SH-SY5Y (cell line): ENCODE data around the gene MAP2.

ENCODE experiments used
- GATA2 ChIP-seq: IDR thresholded peaks from 2 replicates; pipeline ENCODE4 v1.6.1; 2011; ENCODE audit warnings: mild to moderate bottlenecking, low read depth, low read length
- GATA3 ChIP-seq: IDR thresholded peaks from 2 replicates; pipeline ENCODE4 v1.6.1; 2011; ENCODE audit warnings: low read depth, mild to moderate bottlenecking, low read length, moderate library complexity

Gene MAP2

DNA sequence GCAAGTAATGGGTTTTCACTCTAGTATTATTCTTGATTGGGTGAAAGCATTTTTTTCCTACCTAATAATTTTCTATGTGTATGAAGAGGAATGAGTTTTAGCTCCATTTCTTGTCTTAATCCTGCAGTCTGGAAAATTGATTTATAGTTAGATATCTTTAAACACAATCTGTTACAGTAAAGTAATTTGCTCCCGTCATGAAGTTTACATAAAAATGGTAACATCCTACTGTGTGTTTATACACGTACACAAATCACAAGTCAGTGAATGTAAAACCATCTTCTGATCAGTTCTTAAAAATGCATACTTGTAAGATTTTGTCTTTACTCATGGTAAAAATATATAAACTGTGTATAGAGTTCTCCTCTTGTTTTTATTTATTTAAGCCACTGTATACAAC is 51.1 kb downstream of the MAP2 start:
- TF ChIP-seq GATA3 (no peak), GATA2 (no peak)

DNA sequence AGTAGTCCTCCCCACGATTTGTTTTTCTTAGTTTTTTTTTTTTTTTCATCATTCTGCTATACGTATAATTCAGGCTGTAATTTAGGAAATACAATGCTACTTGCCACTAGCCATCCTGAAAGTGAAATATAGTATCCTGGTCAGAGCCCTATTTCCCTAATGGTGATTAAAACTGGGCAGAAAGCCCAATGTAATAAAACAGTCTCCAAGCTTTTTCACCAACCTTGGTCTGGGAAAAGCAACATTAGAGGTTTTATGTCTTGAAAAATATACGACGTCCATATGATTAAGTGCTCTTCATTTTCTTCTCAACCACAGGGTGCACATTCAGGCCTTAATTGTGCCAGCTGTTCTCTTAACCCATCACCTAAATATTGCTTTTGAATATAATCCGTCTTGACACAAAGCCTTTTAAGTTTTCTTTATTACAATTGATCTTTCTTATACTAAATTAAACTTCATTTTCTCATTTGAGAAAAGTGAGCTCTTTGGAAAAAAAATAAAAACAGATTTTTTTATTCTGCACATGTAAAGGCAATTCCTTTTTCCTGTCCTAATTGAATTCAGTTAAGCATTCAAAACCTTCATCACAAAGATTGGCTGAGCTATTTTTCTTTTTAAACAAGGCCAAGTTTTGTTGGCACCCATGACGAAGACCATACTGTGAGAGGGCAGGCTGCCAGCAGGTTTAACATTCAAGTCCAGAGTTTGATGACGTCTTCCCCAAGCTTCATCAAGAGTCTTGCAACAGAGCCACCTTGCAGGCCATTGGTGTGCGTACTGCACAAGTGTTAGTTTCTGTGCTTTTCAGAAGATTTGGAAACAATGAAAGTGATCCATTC is 52.7 kb downstream of the MAP2 start:
- TF ChIP-seq GATA3 (no peak), GATA2 (no peak)

DNA sequence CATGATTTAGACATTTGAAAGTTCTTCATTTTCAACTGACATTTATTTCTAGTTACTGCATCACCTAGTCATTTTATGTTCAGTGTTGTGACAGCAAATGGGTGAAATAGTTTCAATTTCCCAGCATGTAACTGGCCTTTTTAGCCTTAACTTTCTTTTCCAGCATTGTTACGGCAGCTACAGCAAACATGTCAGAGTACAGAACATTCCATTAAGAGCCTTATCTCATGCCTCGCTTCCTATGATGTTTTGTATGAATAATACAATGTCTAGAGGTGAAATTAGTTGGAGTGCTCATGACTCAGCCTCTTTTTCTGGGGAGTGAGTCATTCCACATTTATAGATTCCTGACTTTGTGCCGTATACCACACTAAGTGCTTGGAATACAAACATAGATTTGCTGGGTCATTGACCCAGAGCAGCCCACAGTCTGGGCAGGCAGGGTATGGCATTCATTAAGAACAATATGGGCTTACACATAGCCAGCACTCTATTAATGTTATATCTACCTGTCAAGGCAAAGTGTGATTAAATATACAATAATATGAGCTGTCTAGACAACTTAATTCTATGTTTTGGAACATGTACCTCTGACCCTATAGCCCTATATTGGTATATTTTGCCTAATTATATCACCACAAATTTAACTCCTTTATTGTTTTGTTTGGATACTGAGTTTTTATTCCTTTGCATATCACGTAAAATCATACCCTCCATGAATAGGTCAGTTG is 72.2 kb downstream of the MAP2 start:
- TF ChIP-seq GATA2 (no peak), GATA3 (no peak)

DNA sequence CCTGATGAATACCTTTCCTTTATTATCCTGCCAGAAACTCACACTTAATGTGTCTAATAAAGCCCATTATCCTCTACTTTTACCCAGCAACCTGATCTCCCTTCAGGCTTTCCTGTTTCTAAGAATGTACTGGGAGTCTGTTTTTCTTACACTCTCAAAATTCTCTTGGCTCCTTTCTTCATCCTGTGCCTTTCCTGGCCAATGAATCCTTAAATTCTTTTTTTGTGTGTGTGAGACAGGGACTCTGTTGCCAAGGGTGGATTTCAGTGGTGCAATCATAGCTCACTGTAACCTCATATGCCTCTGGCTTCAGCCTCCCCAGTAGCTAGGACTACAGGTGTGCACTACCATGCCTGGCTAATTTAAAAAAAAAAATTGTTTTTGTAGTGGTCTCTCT is 72.7 kb downstream of the MAP2 start:
- no peak for TF ChIP-seq GATA2
- TF ChIP-seq GATA3 = no peak

DNA sequence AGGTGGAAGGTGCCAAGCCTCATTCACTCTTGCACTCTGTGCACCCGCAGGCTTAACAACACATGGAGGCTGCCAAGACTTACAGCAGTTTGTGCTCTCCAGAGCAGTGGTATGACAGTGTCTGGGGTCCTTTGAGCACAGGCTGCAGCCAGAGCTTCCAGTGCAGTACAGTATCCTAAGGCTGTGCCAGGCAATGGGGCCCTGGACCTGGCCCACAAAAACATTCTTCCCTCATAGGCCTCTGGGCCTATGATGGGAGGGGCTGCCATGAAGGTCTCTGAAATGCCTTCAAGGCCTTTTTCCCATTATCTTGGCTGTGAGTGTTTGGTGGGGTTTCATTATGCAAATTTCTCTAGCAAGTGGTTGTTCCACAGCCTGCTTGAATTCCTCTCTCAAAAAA is 74.8 kb downstream of the MAP2 start:
- TF ChIP-seq GATA3 (no peak), GATA2 (no peak)

DNA sequence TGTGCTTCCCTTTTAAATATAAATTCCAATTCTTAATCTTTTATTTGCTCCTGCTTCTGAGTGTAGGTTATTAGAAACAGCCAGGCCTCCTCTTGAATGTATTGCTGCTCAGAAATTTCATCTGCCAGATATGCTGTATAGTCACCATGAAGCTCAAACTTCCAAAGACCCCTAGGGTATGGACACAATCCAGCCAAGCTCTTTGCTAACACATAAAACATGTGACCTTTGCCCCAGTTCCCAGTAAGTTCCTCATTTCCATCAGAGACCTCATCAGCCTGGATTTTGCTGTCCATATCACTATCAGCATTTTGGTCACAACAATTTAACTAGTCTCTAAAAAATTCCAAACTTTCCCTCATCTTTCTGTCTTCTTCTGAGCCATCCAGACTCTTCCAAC is 75.2 kb downstream of the MAP2 start:
- TF ChIP-seq GATA2 = no peak
- no peak for TF ChIP-seq GATA3

DNA sequence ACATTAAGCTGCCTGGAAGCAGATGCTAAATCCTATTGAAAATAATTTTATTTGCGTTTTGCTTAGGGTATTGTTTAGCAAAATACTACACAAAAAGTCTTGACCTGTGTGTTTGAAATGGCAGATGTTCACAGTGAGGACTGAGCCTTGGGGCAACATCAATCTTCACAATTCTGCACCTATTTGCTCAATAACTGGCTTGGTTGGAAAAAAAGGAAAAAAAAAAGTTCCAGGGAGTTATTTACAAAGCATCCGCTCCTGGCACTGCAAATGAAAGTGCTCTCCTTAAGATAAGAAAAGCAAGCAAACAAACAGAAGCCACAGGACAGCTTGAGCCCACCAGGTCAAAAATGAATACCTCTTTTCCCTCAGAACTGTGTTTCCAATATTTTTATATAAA is 77.7 kb downstream of the MAP2 start:
- no peak for TF ChIP-seq GATA3
- TF ChIP-seq GATA2 = 0 out of 2 replicates have a peak, but pooled peaks have one; percentile 15

DNA sequence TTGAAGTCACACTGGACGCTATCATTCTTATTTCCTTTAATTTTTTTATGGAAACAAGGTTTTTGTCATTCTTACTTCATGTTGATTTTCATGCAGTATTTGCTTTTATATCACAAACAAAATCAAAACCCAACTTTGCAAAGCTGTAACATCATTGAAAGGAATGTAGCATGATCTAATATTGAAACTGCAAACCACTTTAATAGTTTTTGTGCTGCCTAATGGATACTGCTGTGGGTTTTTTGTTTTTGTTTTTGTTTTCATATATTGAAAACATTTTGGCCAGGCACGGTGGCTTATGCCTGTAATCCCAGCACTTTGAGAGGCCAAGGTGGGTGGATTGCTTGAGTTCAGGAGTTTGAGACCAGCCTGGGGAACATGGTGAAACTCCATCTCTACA is 81.6 kb downstream of the MAP2 start:
- TF ChIP-seq GATA2 (no peak), GATA3 (no peak)

DNA sequence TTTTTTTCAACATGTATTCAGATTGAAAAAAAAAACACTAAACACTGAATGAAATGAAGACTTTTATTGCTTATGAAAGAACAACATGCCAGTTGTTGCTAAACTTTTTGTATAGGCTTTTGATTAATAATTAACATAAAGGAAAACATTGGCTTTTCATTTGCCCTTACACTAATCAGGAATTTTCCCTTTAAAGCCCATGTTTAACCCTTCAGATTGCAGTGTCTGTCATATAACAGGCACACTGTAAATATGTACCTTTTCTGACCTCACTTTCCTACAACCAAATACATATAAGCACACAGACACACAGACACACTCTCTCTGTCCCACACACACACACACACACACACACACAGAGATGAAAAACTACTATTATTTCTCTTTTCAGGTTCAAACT is 84.4 kb downstream of the MAP2 start:
- no peak for TF ChIP-seq GATA2
- TF ChIP-seq GATA3 = no peak

DNA sequence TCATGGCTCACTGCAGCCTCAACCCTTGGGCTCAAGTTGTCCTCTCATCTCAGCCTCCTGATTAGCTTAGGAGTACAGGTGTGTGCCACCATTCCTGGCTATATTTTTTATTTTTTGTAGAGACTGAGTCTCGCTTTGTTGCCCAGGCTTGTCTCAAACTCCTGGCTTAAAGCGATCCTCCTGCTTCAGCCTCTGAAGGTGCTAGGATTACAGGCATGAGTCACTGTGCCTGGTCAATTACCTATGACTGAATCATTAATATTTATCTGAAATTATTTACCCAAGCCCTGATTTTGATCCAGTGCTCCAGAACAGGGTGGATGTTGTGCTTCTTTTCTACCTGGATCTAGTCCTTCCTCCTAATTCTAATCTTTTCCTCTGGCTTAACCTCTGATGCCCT is 87.8 kb downstream of the MAP2 start:
- TF ChIP-seq GATA2 (no peak), GATA3 (no peak)

DNA sequence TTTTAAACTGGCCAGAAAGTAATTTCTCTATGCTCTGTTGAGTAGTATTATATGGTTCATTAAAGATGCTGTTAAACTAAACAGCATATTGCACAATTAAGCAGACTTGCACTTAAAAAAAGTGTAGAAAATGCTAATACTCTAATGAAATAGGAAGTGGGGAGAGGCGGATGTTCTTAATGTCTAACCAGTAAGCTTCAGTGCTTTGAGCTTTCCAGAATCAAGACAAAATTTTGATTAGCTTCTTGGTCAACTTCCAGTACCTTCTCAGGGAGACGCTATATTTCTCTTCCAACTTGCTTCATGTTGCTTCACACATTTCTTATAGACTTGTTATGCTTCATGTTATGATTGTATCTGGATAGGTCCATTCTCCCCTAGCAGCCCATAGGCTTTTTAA is 89.1 kb downstream of the MAP2 start:
- no peak for TF ChIP-seq GATA2
- no peak for TF ChIP-seq GATA3

DNA sequence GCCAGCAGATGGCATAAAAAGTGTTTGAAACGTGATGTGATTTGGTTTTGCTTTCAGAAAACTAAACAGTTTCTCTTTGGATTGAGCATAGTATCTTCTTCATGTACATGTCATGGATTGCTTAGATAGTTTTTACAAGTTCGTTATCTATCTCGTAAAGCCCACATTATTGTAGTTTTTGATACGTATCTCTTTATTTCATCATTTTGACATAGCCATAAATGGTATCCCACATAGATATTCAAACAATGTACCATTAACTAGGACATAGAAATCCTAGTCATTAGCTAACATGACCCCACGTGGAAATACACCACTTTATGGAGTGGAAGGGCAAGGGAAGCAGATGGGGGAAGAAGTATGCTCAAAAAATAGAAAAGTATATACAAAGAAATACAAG is 93.6 kb downstream of the MAP2 start:
- TF ChIP-seq GATA2 (no peak), GATA3 (no peak)

DNA sequence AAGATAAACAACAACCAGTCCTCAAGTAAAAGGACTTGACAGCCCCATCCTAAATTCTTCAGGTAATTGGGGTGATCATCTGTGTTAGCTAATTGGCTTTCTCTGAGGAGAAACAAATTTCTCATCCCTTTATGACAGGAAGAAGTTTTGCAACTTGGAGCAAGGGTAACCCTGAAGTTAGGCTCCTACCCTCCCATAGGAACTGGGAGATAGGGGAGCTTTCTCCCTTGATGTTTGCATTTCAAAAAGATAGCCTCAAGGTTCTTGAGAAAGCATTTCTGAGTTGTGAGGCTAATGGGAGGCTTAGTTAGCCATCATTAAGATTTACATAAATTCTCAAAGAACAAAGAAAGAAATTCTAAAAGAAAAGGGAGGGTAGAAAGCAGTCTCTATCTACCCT is 95.4 kb downstream of the MAP2 start:
- TF ChIP-seq GATA3 (no peak), GATA2 (no peak)

DNA sequence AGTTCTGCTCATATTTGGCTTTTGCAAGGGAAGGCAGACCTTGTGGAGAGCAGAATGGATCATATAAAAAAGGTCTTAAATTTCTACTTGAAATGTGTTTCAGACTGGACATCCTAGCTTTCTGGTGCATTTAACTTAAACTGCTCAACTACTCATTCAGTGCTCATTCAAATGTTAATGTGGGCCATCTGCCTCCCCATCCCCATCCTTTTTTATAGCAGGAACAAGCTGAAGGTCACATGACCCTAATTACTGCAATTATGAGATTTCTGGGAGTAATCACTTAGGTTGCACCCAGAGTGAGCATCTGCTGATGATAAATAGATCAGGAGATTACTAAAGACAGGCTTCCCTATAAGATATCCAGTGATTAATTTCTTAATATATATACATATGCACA is 96.1 kb downstream of the MAP2 start:
- TF ChIP-seq GATA3 = no peak
- TF ChIP-seq GATA2 = no peak

DNA sequence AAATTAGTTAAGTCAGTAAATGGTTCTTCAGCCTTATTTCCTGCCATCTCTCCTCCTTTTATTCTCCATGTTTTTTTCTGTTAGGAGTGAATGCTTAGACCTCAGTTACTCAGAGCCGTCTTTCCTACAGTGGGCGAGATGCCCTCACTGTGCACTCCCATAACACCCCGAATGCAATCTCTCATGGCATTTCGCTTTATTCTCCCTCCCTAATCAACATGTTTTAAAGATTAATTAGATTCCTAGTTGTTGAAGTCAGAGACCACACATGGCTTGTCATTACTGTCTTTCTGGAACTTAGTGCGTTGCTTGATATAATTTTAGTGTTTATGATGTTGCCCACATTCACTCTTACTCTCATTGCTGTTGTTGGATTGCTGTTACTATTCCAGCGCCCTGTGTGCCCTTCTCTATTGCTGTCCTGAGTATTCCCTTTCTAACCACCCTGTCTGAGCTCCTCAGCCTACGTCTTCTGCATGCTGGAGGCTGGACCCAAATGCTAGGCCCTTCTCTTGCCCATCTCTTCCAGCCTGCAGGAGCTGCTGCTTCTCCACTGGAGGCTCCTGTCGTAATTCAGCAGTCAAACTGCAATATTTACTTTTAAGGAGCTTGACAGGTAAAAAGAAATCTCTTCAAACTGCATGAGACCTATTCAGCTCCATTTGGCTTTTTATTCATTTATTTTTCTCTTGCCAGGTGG is 99.3 kb downstream of the MAP2 start:
- TF ChIP-seq GATA2 = no peak
- no peak for TF ChIP-seq GATA3

DNA sequence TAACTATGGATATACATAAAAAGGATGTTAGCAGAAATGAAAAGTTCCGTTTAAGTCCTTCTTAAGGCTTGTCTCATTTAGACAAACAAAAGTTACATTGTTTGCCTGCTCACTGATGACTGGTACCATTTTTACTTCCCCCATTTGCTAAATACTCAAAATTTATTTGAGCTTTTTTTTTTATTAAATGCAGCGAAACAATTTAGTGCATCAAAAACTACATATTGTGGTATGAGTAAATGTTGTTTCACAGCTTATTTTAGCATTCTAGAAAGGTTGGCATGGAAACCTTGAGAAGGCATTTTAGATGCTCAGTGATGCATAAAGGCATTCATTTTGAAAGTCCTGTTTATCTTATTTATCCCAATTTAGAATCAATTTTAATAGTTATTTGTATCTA is 100.0 kb downstream of the MAP2 start:
- TF ChIP-seq GATA3 = no peak
- no peak for TF ChIP-seq GATA2

DNA sequence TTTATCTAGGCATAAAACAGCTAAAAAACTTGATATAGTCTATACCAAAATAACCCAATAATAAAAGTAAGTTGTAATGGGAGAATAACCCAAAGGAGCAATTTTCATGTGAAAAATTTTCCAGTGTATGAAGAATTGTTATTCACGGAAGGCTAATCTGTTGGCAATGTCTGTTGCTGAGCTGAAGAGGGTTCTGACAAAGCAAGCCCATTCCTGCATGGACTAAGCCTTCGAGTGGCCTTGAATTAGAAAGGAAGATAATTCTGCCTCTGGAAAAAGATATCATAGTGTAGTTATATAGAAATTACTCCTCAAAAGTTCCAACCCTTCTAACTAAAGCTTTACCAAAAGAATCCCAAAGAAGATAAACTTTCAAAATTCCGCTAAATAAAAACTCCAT is 101.5 kb downstream of the MAP2 start:
- TF ChIP-seq GATA3 = no peak
